NCI-H1092 (cell line): ENCODE data around the gene IGSF21.
"Not testable (repeated sequence)": the region's sequence is repeated elsewhere in the genome, so short reads cannot be mapped to it uniquely, and the experiment has no call there.

ENCODE experiments used
- DNase-seq: peaks from one replicate; lab custom pipeline; 2025; lab: John Stamatoyannopoulos, UW

IGSF21 gene

GRCh38 chr1:18145851-18146618 is 38.4 kb downstream of the IGSF21 start:
- DNase-seq, result no peak

GRCh38 chr1:18146886-18147285 is 39.3 kb downstream of the IGSF21 start:
- DNase-seq, result no peak

GRCh38 chr1:18147672-18148071 is 40.1 kb downstream of the IGSF21 start:
- DNase-seq, result no peak

- no peak for DNase-seq
Measured at GRCh38 chr1:18148461-18148860, 40.9 kb downstream of the IGSF21 start.

GRCh38 chr1:18149027-18149641 is 41.5 kb downstream of the IGSF21 start:
- peak; percentile 72 for DNase-seq

GRCh38 chr1:18151436-18152122 is 44.0 kb downstream of the IGSF21 start:
- no peak for DNase-seq

GRCh38 chr1:18154430-18155194 is 47.0 kb downstream of the IGSF21 start:
- no peak for DNase-seq

- peak; percentile 84 for DNase-seq
Measured at GRCh38 chr1:18155881-18156385, 48.3 kb downstream of the IGSF21 start.

GRCh38 chr1:18157352-18157751 is 49.8 kb downstream of the IGSF21 start:
- no peak for DNase-seq

GRCh38 chr1:18157968-18158367 is 50.4 kb downstream of the IGSF21 start:
- no peak for DNase-seq

- DNase-seq, result no peak
Measured at GRCh38 chr1:18158714-18159113, 51.1 kb downstream of the IGSF21 start.

GRCh38 chr1:18160290-18160942 is 52.8 kb downstream of the IGSF21 start:
- DNase-seq, result no peak

- no peak for DNase-seq
Measured at GRCh38 chr1:18161690-18162089, 54.1 kb downstream of the IGSF21 start.

GRCh38 chr1:18165640-18166039 is 58.0 kb downstream of the IGSF21 start:
- not testable (repeated sequence) for DNase-seq

- DNase-seq, result no peak
Measured at GRCh38 chr1:18166341-18166740, 58.7 kb downstream of the IGSF21 start.

GRCh38 chr1:18166929-18167328 is 59.3 kb downstream of the IGSF21 start:
- DNase-seq, result no peak

- DNase-seq, result no peak
Measured at GRCh38 chr1:18170444-18170843, 62.8 kb downstream of the IGSF21 start.

- no peak for DNase-seq
Measured at GRCh38 chr1:18174037-18174436, 66.4 kb downstream of the IGSF21 start.

- no peak for DNase-seq
Measured at GRCh38 chr1:18175051-18175450, 67.5 kb downstream of the IGSF21 start.

GRCh38 chr1:18175530-18176377 is 68.2 kb downstream of the IGSF21 start:
- DNase-seq, result peak; percentile 32

GRCh38 chr1:18176619-18177018 is 69.0 kb downstream of the IGSF21 start:
- DNase-seq, result no peak
